HCT116 (cell line): ENCODE measurements around the gene SLC25A43.

Experiments
- ELF1 ChIP-seq: IDR thresholded peaks from 2 replicates; pipeline ENCODE4 v1.6.1; 2012; ENCODE audit warnings: low read depth, borderline replicate concordance
- EZH2 ChIP-seq: fragments of 200-600 bp; sonication (generic); IDR thresholded peaks from 2 replicates; pipeline ENCODE4 v1.6.1; 2017; ENCODE audit warnings: antibody characterized with exemption, mixed run types
- EZH2phosphoT487 ChIP-seq: fragments of 200-600 bp; IDR thresholded peaks from 2 replicates; pipeline ENCODE4 v1.6.1; 2018; ENCODE audit warnings: antibody characterized with exemption, borderline replicate concordance
- POLR2AphosphoS5 ChIP-seq: IDR thresholded peaks from 2 replicates; pipeline ENCODE4 v1.6.1; 2011; ENCODE audit warnings: mild to moderate bottlenecking, low read depth, low read length, moderate library complexity
- RAD21 ChIP-seq: IDR thresholded peaks from 2 replicates; pipeline ENCODE4 v1.6.1; 2012; ENCODE audit warnings: low read depth, mild to moderate bottlenecking
- TF ChIP-seq, protein P1 (sequence below), 3 experiments: fragments of 200-600 bp in 1 of 3; sonication (generic) in 1 of 3; IDR thresholded peaks in 2 of 3; conservative IDR thresholded peaks in 1 of 3; 2 replicates each; pipeline ENCODE4 v1.5.1; 2012 to 2017; ENCODE audit warnings: low read depth in 2 of 3, low read length in 2 of 3, antibody characterized with exemption in 1 of 3, borderline replicate concordance in 1 of 3, control low read depth in 1 of 3, mild to moderate bottlenecking in 1 of 3, mixed read lengths in 1 of 3, mixed run types in 1 of 3, moderate library complexity in 1 of 3; ENCODE audit not compliant: insufficient read depth in 1 of 3

DNA sequence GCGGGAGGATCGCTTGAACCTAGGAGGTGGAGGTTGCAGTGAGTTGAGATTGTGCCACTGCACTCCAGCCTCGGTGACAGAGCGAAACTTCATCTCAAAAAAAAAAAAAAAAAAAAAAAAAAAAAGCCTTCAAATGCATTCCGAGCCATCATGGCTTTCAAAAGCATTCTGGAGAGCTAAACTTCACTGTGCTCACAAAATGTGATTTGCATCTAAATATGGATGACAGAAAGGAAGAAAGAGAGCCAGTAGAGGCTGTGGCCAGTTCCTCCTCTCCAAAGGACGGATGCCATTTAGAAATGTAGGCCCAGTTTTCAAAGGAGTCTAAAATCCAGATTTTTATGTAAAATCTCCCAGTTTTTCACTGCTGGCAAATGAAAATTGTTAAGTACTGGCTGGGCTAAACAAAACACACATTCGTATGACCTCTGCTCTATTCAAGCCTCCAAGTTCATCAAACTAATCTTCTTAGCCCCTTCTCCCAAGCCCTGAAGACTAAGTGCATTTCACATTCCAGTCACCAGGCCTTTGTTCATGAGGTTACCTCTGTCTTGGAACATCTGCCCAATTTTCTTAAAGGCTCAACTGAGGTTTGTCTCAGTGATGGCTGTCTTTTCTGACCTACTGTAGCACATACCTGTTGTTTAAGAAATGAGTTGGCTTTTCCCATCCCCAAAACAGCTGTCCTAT lies 22.0 kb downstream of the SLC25A43 start:
- TF ChIP-seq ELF1 (no peak), RAD21 (no peak), EZH2phosphoT487 (no peak), POLR2AphosphoS5 (no peak), EZH2 (no peak)
- TF ChIP-seq, protein P1, sequence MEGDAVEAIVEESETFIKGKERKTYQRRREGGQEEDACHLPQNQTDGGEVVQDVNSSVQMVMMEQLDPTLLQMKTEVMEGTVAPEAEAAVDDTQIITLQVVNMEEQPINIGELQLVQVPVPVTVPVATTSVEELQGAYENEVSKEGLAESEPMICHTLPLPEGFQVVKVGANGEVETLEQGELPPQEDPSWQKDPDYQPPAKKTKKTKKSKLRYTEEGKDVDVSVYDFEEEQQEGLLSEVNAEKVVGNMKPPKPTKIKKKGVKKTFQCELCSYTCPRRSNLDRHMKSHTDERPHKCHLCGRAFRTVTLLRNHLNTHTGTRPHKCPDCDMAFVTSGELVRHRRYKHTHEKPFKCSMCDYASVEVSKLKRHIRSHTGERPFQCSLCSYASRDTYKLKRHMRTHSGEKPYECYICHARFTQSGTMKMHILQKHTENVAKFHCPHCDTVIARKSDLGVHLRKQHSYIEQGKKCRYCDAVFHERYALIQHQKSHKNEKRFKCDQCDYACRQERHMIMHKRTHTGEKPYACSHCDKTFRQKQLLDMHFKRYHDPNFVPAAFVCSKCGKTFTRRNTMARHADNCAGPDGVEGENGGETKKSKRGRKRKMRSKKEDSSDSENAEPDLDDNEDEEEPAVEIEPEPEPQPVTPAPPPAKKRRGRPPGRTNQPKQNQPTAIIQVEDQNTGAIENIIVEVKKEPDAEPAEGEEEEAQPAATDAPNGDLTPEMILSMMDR (IDR thresholded peaks at IDR 0.05 in 2 of 3, conservative IDR thresholded peaks at IDR 0.05 in 1 of 3; ENCODE audit: borderline replicate concordance in 1 of 3, insufficient read depth in 1 of 3, low read depth in 2 of 3, low read length in 2 of 3), result no peak
